SK-N-SH (cell line): Measurements from ENCODE around the gene GFRA3. TPM values are rescaled to one million over a fixed set of nuclear protein-coding genes. Genes with fewer than 3 reads are reported as not detected.

Source experiments
- CTCF ChIA-PET: fragments of 300-600, 350-600 bp; formaldehyde crosslinking; extraction: SDS; loops from one replicate; lab custom pipeline; 2021; lab: Yijun Ruan, JAX
- POLR2A ChIA-PET: fragments of 350-600 bp; sonication (Branson Sonifier 250); formaldehyde crosslinking; extraction: SDS; loops from one replicate; lab custom pipeline; 2020; ENCODE audit warnings: antibody characterized with exemption, inconsistent platforms; lab: Yijun Ruan, JAX
- DNase-seq: peaks from one replicate; pipeline ENCODE4 v3.0.0; 2012
- H2AFZ ChIP-seq: fragments of 200-600 bp; sonication (generic); 2 replicates; pipeline ENCODE4 v1.8.1; 2016; ENCODE audit warnings: antibody characterized with exemption, mild to moderate bottlenecking, low read depth
- H3F3A ChIP-seq: fragments of 200-600 bp; sonication (generic); replicated peaks from 2 replicates; pipeline ENCODE3; 2016; ENCODE audit warnings: antibody characterized with exemption, mild to moderate bottlenecking; ENCODE audit not compliant: insufficient read depth
- H3K27ac ChIP-seq, 2 experiments: fragments of 200-500 bp in 1 of 2; fragments of 200-600 bp in 1 of 2; sonication (Bioruptor generic) in 1 of 2; sonication (generic), shearing (Covaris generic) in 1 of 2; 2 replicates each; pipeline versions ENCODE4 v1.5.1 to v1.6.1; 2014 to 2016; ENCODE audit warnings: low read depth in 2 of 2, inconsistent platforms in 1 of 2, low read length in 1 of 2, mild to moderate bottlenecking in 1 of 2, mixed read lengths in 1 of 2
- H3K27me3 ChIP-seq: fragments of 200-600 bp; sonication (generic), shearing (Covaris generic); 2 replicates; pipeline ENCODE4 v1.6.1; 2016; ENCODE audit warnings: mixed run types; ENCODE audit not compliant: insufficient read depth
- H3K36me3 ChIP-seq, 2 experiments: fragments of 200-500 bp in 1 of 2; fragments of 200-600 bp in 1 of 2; sonication (Bioruptor generic) in 1 of 2; sonication (generic) in 1 of 2; replicated peaks in 1 of 2; 2 replicates each; pipeline versions ENCODE3 to v1.5.1; 2014 to 2016; ENCODE audit warnings: low read length in 1 of 2, mild to moderate bottlenecking in 1 of 2; ENCODE audit not compliant: insufficient read depth in 2 of 2, control insufficient read depth in 1 of 2
- H3K4me1 ChIP-seq, 2 experiments: fragments of 200-500 bp in 1 of 2; fragments of 200-600 bp in 1 of 2; sonication (Bioruptor generic) in 1 of 2; sonication (generic), shearing (Covaris generic) in 1 of 2; 2 replicates each; pipeline versions ENCODE4 v1.5.1 to v1.6.1; 2014 to 2016; ENCODE audit warnings: low read depth in 1 of 2, low read length in 1 of 2, mixed run types in 1 of 2; ENCODE audit not compliant: insufficient read depth in 2 of 2, control insufficient read depth in 1 of 2
- H3K4me2 ChIP-seq: fragments of 200-600 bp; sonication (generic), shearing (Covaris generic); 2 replicates; pipeline ENCODE4 v1.6.1; 2017; ENCODE audit warnings: mixed run types
- H3K4me3 ChIP-seq, 2 experiments: fragments of 200-500 bp in 1 of 2; fragments of 200-600 bp in 1 of 2; sonication (Bioruptor generic) in 1 of 2; sonication (generic), shearing (Covaris generic) in 1 of 2; 2 replicates each; pipeline versions ENCODE4 v1.5.1 to v1.8.1; 2014 to 2016; ENCODE audit warnings: low read depth in 2 of 2, inconsistent platforms in 1 of 2, low read length in 1 of 2, mild to moderate bottlenecking in 1 of 2, mixed read lengths in 1 of 2, moderate library complexity in 1 of 2
- H3K79me2 ChIP-seq: fragments of 200-600 bp; sonication (generic); 2 replicates; pipeline ENCODE4 v1.8.1; 2017; ENCODE audit warnings: mild to moderate bottlenecking; ENCODE audit not compliant: insufficient read depth
- H3K9ac ChIP-seq: fragments of 200-600 bp; sonication (generic); 2 replicates; pipeline ENCODE4 v1.6.1; 2017; ENCODE audit warnings: mixed run types
- H3K9me2 ChIP-seq: fragments of 200-600 bp; sonication (generic); 2 replicates; pipeline ENCODE4 v1.6.1; 2017; ENCODE audit warnings: mixed run types
- H3K9me3 ChIP-seq: fragments of 200-600 bp; sonication (generic); 2 replicates; pipeline ENCODE4 v1.6.1; 2017; ENCODE audit warnings: mixed run types, mild to moderate bottlenecking, moderate library complexity
- H4K20me1 ChIP-seq: fragments of 200-600 bp; sonication (generic); 2 replicates; pipeline ENCODE4 v1.6.1; 2017; ENCODE audit warnings: mild to moderate bottlenecking, mixed run types; ENCODE audit not compliant: insufficient read depth
- ELF1 ChIP-seq: IDR thresholded peaks from 2 replicates; pipeline ENCODE4 v1.4.0; 2012
- EP300 ChIP-seq, 2 experiments: IDR thresholded peaks; 2 replicates each; pipeline versions ENCODE4 v1.4.0 to v1.6.1; 2012; ENCODE audit warnings: borderline replicate concordance in 1 of 2, low read depth in 1 of 2, low read length in 1 of 2
- FOSL2 ChIP-seq: IDR thresholded peaks from 2 replicates; pipeline ENCODE4 v1.4.0; 2012; ENCODE audit warnings: low read depth, mild to moderate bottlenecking, moderate library complexity, borderline replicate concordance
- FOXJ3 ChIP-seq: sonication (generic); formaldehyde crosslinking; IDR thresholded peaks from 2 replicates; pipeline ENCODE4 v1.5.1; 2020; ENCODE audit warnings: mild to moderate bottlenecking, missing genetic modification reagents
- JUND ChIP-seq: IDR thresholded peaks from 2 replicates; pipeline ENCODE4 v1.4.0; 2012
- MEF2A ChIP-seq: IDR thresholded peaks from 2 replicates; pipeline ENCODE4 v1.4.0; 2012; ENCODE audit warnings: low read depth, borderline replicate concordance
- NFIC ChIP-seq: IDR thresholded peaks from 2 replicates; pipeline ENCODE4 v1.4.0; 2012; ENCODE audit warnings: borderline replicate concordance
- POLR2AphosphoS5 ChIP-seq: IDR thresholded peaks from 2 replicates; pipeline ENCODE4 v1.6.1; 2012; ENCODE audit warnings: low read depth, low read length
- RCOR1 ChIP-seq: fragments of 150-350 bp; IDR thresholded peaks from 2 replicates; pipeline ENCODE4 v1.6.1; 2017; ENCODE audit warnings: antibody characterized with exemption, low read length
- RXRA ChIP-seq: IDR thresholded peaks from 2 replicates; pipeline ENCODE4 v1.4.0; 2012; ENCODE audit warnings: low read depth, mild to moderate bottlenecking, borderline replicate concordance
- SMC3 ChIP-seq: IDR thresholded peaks from 2 replicates; pipeline ENCODE4 v1.6.1; 2012; ENCODE audit warnings: low read depth, low read length, improper control_type of control experiment
- TAF1 ChIP-seq: IDR thresholded peaks from 2 replicates; pipeline ENCODE4 v1.6.1; 2012; ENCODE audit warnings: low read depth, mild to moderate bottlenecking, low read length, moderate library complexity, borderline replicate concordance
- TCF12 ChIP-seq: IDR thresholded peaks from 2 replicates; pipeline ENCODE4 v1.4.0; 2012
- YY1 ChIP-seq: IDR thresholded peaks from 2 replicates; pipeline ENCODE4 v1.4.0; 2012; ENCODE audit warnings: low read depth, mild to moderate bottlenecking
- WGBS: methylation state at CpG from one replicate; pipeline ENCODE4 v1.1.6; 2017; ENCODE audit warnings: low lambda C conversion rate; 5-methylcytosine and 5-hydroxymethylcytosine counted together
- polyA plus RNA-seq, 3 experiments: library from polyadenylated mRNA; depleted of rRNA; stranded (reverse); fragments of >200 nt; gene quantifications; 2 replicates each; pipeline ENCODE4 v1.2.3, GENCODE V29; 2012
- TF ChIP-seq, protein P1 (sequence below): fragments of 150-350 bp; IDR thresholded peaks from 2 replicates; pipeline ENCODE4 v1.6.1; 2016; ENCODE audit warnings: mild to moderate bottlenecking, low read depth, low read length
- TF ChIP-seq, protein P2 (sequence below): IDR thresholded peaks from 2 replicates; pipeline ENCODE4 v1.6.1; 2012; ENCODE audit warnings: mild to moderate bottlenecking, low read depth, low read length, moderate library complexity
- TF ChIP-seq, protein P3 (sequence below): IDR thresholded peaks from 2 replicates; pipeline ENCODE4 v1.4.0; 2012; ENCODE audit warnings: low read depth
- TF ChIP-seq, protein P4 (sequence below): IDR thresholded peaks from 2 replicates; pipeline ENCODE4 v1.4.0; 2012; ENCODE audit warnings: low read depth, borderline replicate concordance
- TF ChIP-seq, protein P5 (sequence below): IDR thresholded peaks from 2 replicates; pipeline ENCODE4 v1.4.0; 2012; ENCODE audit warnings: low read depth, borderline replicate concordance

GFRA3 gene
- polyA plus RNA-seq, 1 of the 3 experiments (the other 2 are of a cell fraction) = 0.15 TPM

DNA sequence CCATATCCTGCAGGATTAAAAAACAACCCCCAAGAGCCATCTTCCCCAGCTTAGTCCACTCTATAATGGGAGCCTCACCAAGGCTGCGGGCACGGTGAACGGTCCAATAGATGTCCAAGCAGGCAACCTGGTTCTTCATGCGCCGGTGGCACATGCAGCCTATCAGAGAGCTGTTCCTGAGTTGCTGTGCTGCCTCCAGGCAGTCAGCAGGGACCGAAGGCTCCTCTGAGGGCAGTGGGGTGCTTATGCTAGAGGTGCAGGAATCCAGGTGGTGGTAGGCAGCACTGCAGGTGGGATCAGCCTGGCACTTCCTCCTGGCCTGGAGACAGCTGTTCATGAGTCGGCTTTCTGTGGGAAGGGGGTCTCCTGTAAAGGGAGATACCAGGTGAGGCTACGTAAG lies 10.2 kb downstream of the GFRA3 start:
- no peak overlapping the region for H3K4me3 ChIP-seq
- H3K9ac ChIP-seq = no peak overlapping the region
- DNase-seq = no peak
- no peak overlapping the region for H2AFZ ChIP-seq
- no peaks in the 10 kb centered on the region for H4K20me1 ChIP-seq
- TF ChIP-seq YY1 (no peak), ELF1 (no peak), TAF1 (no peak), JUND (no peak), RXRA (no peak), POLR2AphosphoS5 (no peak), MEF2A (no peak), RCOR1 (no peak), FOXJ3 (CRISPR knock-in tag) (no peak), EP300 (IDR thresholded peaks at IDR 0.05; ENCODE audit: borderline replicate concordance in 1 of 2, low read depth in 1 of 2, low read length in 1 of 2) (no peak), SMC3 (no peak), FOSL2 (no peak), NFIC (no peak), TCF12 (no peak)
- TF ChIP-seq, protein P1, sequence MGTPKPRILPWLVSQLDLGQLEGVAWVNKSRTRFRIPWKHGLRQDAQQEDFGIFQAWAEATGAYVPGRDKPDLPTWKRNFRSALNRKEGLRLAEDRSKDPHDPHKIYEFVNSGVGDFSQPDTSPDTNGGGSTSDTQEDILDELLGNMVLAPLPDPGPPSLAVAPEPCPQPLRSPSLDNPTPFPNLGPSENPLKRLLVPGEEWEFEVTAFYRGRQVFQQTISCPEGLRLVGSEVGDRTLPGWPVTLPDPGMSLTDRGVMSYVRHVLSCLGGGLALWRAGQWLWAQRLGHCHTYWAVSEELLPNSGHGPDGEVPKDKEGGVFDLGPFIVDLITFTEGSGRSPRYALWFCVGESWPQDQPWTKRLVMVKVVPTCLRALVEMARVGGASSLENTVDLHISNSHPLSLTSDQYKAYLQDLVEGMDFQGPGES = no peak
- TF ChIP-seq, protein P2, sequence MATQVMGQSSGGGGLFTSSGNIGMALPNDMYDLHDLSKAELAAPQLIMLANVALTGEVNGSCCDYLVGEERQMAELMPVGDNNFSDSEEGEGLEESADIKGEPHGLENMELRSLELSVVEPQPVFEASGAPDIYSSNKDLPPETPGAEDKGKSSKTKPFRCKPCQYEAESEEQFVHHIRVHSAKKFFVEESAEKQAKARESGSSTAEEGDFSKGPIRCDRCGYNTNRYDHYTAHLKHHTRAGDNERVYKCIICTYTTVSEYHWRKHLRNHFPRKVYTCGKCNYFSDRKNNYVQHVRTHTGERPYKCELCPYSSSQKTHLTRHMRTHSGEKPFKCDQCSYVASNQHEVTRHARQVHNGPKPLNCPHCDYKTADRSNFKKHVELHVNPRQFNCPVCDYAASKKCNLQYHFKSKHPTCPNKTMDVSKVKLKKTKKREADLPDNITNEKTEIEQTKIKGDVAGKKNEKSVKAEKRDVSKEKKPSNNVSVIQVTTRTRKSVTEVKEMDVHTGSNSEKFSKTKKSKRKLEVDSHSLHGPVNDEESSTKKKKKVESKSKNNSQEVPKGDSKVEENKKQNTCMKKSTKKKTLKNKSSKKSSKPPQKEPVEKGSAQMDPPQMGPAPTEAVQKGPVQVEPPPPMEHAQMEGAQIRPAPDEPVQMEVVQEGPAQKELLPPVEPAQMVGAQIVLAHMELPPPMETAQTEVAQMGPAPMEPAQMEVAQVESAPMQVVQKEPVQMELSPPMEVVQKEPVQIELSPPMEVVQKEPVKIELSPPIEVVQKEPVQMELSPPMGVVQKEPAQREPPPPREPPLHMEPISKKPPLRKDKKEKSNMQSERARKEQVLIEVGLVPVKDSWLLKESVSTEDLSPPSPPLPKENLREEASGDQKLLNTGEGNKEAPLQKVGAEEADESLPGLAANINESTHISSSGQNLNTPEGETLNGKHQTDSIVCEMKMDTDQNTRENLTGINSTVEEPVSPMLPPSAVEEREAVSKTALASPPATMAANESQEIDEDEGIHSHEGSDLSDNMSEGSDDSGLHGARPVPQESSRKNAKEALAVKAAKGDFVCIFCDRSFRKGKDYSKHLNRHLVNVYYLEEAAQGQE = no peak
- TF ChIP-seq, protein P3, sequence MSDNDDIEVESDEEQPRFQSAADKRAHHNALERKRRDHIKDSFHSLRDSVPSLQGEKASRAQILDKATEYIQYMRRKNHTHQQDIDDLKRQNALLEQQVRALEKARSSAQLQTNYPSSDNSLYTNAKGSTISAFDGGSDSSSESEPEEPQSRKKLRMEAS = no peak
- TF ChIP-seq, protein P4, sequence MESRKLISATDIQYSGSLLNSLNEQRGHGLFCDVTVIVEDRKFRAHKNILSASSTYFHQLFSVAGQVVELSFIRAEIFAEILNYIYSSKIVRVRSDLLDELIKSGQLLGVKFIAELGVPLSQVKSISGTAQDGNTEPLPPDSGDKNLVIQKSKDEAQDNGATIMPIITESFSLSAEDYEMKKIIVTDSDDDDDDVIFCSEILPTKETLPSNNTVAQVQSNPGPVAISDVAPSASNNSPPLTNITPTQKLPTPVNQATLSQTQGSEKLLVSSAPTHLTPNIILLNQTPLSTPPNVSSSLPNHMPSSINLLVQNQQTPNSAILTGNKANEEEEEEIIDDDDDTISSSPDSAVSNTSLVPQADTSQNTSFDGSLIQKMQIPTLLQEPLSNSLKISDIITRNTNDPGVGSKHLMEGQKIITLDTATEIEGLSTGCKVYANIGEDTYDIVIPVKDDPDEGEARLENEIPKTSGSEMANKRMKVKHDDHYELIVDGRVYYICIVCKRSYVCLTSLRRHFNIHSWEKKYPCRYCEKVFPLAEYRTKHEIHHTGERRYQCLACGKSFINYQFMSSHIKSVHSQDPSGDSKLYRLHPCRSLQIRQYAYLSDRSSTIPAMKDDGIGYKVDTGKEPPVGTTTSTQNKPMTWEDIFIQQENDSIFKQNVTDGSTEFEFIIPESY = no peak
- TF ChIP-seq, protein P5, sequence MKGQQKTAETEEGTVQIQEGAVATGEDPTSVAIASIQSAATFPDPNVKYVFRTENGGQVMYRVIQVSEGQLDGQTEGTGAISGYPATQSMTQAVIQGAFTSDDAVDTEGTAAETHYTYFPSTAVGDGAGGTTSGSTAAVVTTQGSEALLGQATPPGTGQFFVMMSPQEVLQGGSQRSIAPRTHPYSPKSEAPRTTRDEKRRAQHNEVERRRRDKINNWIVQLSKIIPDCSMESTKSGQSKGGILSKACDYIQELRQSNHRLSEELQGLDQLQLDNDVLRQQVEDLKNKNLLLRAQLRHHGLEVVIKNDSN = no peak
- TF ChIP-seq, all 33 proteins: peak for 0
- Histone ChIP-seq H3K9me3 (no peaks in the 10 kb centered on the region), H3K9me2 (no peaks in the 10 kb centered on the region), H3F3A (no peaks in the 10 kb centered on the region), H3K27me3 (no peaks in the 10 kb centered on the region; the same call in 1 of the 2 replicates), H3K36me3 (no peaks in the 10 kb centered on the region), H3K4me1 (no peaks in the 10 kb centered on the region), H3K27ac (no peak overlapping the region), H3K79me2 (no peaks in the 10 kb centered on the region), H3K4me2 (no peak overlapping the region)
- POLR2A ChIA-PET = interaction anchor here (0.6 kb wide), 1 partner anchor 199 kb away, joined by 3 read pairs; no protein-coding TSS in a partner anchor
- CTCF ChIA-PET = interaction anchor here (0.8 to 1.2 kb wide), 4 partner anchors 9 to 25 kb away, joined by 3 to 5 read pairs (median 3); partner anchors contain the start of gene GFRA3
- WGBS = 82% methylated on average over 7 of the region's 8 CpGs
